Measurements from ENCODE around the gene MAP3K21.

DNA sequence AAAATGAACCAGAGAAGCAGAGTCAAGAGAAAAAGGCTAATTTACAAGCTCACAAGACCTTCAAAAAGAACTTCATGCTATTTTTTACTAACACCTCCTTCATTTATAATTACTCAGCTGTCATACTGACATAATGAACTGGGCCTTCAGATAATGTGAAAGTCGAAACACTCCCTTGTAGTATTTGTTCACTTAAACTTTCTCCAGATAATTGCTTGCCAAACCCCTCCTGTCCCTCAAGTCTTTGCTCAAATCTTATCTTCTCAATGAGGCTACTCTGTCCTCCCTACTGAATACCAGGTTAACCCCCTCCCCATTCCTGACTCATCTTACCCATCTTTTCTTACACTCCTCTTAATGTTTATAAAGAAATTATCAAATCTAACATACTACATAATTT lies 11.1 kb upstream of the MAP3K21 start:
- TF ChIP-seq CTCF (IDR thresholded peaks at IDR 0.05) (no peak), POLR2A (IDR thresholded peaks at IDR 0.05) (no peak)
